Caco-2 (cell line): Measurements from ENCODE around the gene TOR1AIP2. TPM values are rescaled to one million over a fixed set of nuclear protein-coding genes. Genes with fewer than 3 reads are reported as not detected.

Experiments used
- BruUV-seq: library from RNA; stranded (reverse); fragments of 400-500 nt; replicated peaks from 2 replicates; lab custom pipeline; 2021; lab: Mats Ljungman, UMichigan
- CTCF ChIA-PET: fragments of 300-600 bp; sonication (Branson Sonifier 250); formaldehyde crosslinking; loops from one replicate; lab custom pipeline; 2022; ENCODE audit warnings: antibody characterized with exemption; lab: Charles Lee
- POLR2A ChIA-PET: fragments of 300-600 bp; sonication (Branson Sonifier 250); formaldehyde crosslinking; loops from one replicate; lab custom pipeline; 2022; ENCODE audit warnings: antibody characterized with exemption; lab: Charles Lee
- DNase-seq, 2 experiments: peaks; one replicate each; pipeline versions ENCODE4 v3.0.0 to v3.0.0-alpha.2; 2020 to 2022
- H3K27me3 ChIP-seq: replicated peaks from 2 replicates; pipeline ENCODE4 v1.6.0; 2011; ENCODE audit warnings: low read length; ENCODE audit not compliant: control insufficient read depth, insufficient read depth
- H3K36me3 ChIP-seq: 2 replicates; pipeline ENCODE4 v1.5.1; 2011; ENCODE audit warnings: low read length; ENCODE audit not compliant: control insufficient read depth, insufficient read depth
- H3K4me1 ChIP-seq: fragments of 250-450 bp; sonication (Bioruptor Pico); 2 replicates; pipeline ENCODE4 v1.5.1; 2020; ENCODE audit warnings: mild to moderate bottlenecking
- H3K4me3 ChIP-seq: 2 replicates; pipeline ENCODE4 v1.5.1; 2011; ENCODE audit warnings: low read depth, mild to moderate bottlenecking, control low read depth, low read length
- H3K9me3 ChIP-seq: fragments of 250-450 bp; sonication (Bioruptor Pico); 2 replicates; pipeline ENCODE4 v1.5.1; 2020; ENCODE audit warnings: mild to moderate bottlenecking, moderate library complexity
- H3K27ac Mint-ChIP-seq: one replicate; pipeline ENCODE4 v1.8.0; 2022; ENCODE audit warnings: mixed read lengths; ENCODE audit not compliant: unreplicated experiment
- H3K27me3 Mint-ChIP-seq: one replicate; pipeline ENCODE4 v1.8.0; 2022; ENCODE audit warnings: mixed read lengths; ENCODE audit not compliant: insufficient read depth, unreplicated experiment
- H3K36me3 Mint-ChIP-seq: one replicate; pipeline ENCODE4 v1.8.0; 2022; ENCODE audit warnings: mild to moderate bottlenecking, mixed read lengths; ENCODE audit not compliant: insufficient read depth, unreplicated experiment
- H3K4me1 Mint-ChIP-seq: one replicate; pipeline ENCODE4 v1.8.0; 2022; ENCODE audit warnings: low read depth, mixed read lengths; ENCODE audit not compliant: unreplicated experiment
- H3K4me3 Mint-ChIP-seq: one replicate; pipeline ENCODE4 v1.8.0; 2022; ENCODE audit warnings: mild to moderate bottlenecking, moderate library complexity, mixed read lengths; ENCODE audit not compliant: unreplicated experiment
- H3K9me3 Mint-ChIP-seq: one replicate; pipeline ENCODE4 v1.8.0; 2022; ENCODE audit warnings: mixed read lengths; ENCODE audit not compliant: unreplicated experiment
- CTCF ChIP-seq, 2 experiments: fragments of 200-600 bp in 1 of 2; IDR thresholded peaks; 1 replicate in 1 of 2; 2 replicates in 1 of 2; pipeline versions ENCODE4 v1.5.1 to v1.8.0; 2011 to 2022; ENCODE audit warnings: antibody characterized with exemption in 1 of 2, control low read depth in 1 of 2, inconsistent platforms in 1 of 2, low read depth in 1 of 2, low read length in 1 of 2, mild to moderate bottlenecking in 1 of 2, moderate library complexity in 1 of 2; ENCODE audit not compliant: insufficient read depth in 1 of 2, severe bottlenecking in 1 of 2, unreplicated experiment in 1 of 2
- intact Hi-C: fragments of 100-400 bp; cut with micrococcal nuclease; formaldehyde crosslinking; loops from one replicate; pipeline ENCODE4 v1.10.0; 2022; ENCODE audit not compliant: unreplicated experiment
- total RNA-seq: library from RNA; stranded (reverse); gene quantifications from 2 replicates; pipeline ENCODE4 v1.2.3, GENCODE V29; 2022

Gene TOR1AIP2
- total RNA-seq, 1 experiment from 2014 or later = 92.8 TPM

GRCh38 chr1:179803918-179804317, 73.7 kb downstream of the TOR1AIP2 start:
- H3K27me3 ChIP-seq = no peaks in the 10 kb centered on the region
- peaks cover 31% of the 10 kb centered on the region for H3K4me1 ChIP-seq
- DNase-seq = no peak
- Mint-ChIP-seq H3K4me3 (no peak overlapping the region), H3K36me3 (no peaks in the 10 kb centered on the region), H3K27ac (no peak overlapping the region), H3K27me3 (no peaks in the 10 kb centered on the region), H3K4me1 (peaks cover 10% of the 10 kb centered on the region), H3K9me3 (no peaks in the 10 kb centered on the region)
- intact Hi-C loops = no loop called here
- H3K9me3 ChIP-seq = no peaks in the 10 kb centered on the region
- H3K36me3 ChIP-seq = no peaks in the 10 kb centered on the region
- no peak overlapping the region for H3K4me3 ChIP-seq
- BruUV-seq = no TSS peak
- POLR2A ChIA-PET = no interaction called here
- TF ChIP-seq CTCF (IDR thresholded peaks at IDR 0.05; ENCODE audit: insufficient read depth in 1 of 2, low read depth in 1 of 2, low read length in 1 of 2, severe bottlenecking in 1 of 2, unreplicated experiment in 1 of 2) = no peak
- CTCF ChIA-PET = no interaction called here

GRCh38 chr1:179803104-179803503, 74.5 kb downstream of the TOR1AIP2 start:
- H3K27ac Mint-ChIP-seq = no peak overlapping the region
- Histone ChIP-seq H3K4me3 (no peak overlapping the region), H3K27me3 (no peaks in the 10 kb centered on the region), H3K9me3 (no peaks in the 10 kb centered on the region), H3K4me1 (peaks cover 23% of the 10 kb centered on the region), H3K36me3 (no peaks in the 10 kb centered on the region)
- H3K4me1 Mint-ChIP-seq = peaks cover 10% of the 10 kb centered on the region
- H3K36me3 Mint-ChIP-seq = no peaks in the 10 kb centered on the region
- H3K4me3 Mint-ChIP-seq = no peak overlapping the region
- intact Hi-C loops = no loop called here
- no TSS peak for BruUV-seq
- POLR2A ChIA-PET = no interaction called here
- no peaks in the 10 kb centered on the region for H3K27me3 Mint-ChIP-seq
- CTCF ChIA-PET = no interaction called here
- no peaks in the 10 kb centered on the region for H3K9me3 Mint-ChIP-seq
- no peak for DNase-seq
- no peak for TF ChIP-seq CTCF (IDR thresholded peaks at IDR 0.05; ENCODE audit: insufficient read depth in 1 of 2, low read depth in 1 of 2, low read length in 1 of 2, severe bottlenecking in 1 of 2, unreplicated experiment in 1 of 2)

- no peaks in the 10 kb centered on the region for H3K27me3 ChIP-seq
- TF ChIP-seq CTCF (IDR thresholded peaks at IDR 0.05; ENCODE audit: insufficient read depth in 1 of 2, low read depth in 1 of 2, low read length in 1 of 2, severe bottlenecking in 1 of 2, unreplicated experiment in 1 of 2) = no peak
- H3K9me3 ChIP-seq = no peaks in the 10 kb centered on the region
- Mint-ChIP-seq H3K9me3 (no peaks in the 10 kb centered on the region), H3K27ac (no peak overlapping the region), H3K36me3 (no peaks in the 10 kb centered on the region), H3K4me3 (no peak overlapping the region), H3K4me1 (peaks cover 3% of the 10 kb centered on the region), H3K27me3 (no peaks in the 10 kb centered on the region)
- H3K4me3 ChIP-seq = no peak overlapping the region
- no peaks in the 10 kb centered on the region for H3K36me3 ChIP-seq
- ChIA-PET POLR2A (no interaction called here), CTCF (interaction anchor here (0.6 to 1.9 kb wide), 2 partner anchors 10 to 15 kb away, joined by 3 to 5 read pairs; no protein-coding TSS in a partner anchor)
- no peaks in the 10 kb centered on the region for H3K4me1 ChIP-seq
- intact Hi-C loops = no loop called here
- no peak for DNase-seq
- no TSS peak for BruUV-seq
These were observed 77.1 kb downstream of the TOR1AIP2 start for GRCh38 chr1:179800481-179800880.
